Fibroblast of mammary gland (primary cell): Measurements from ENCODE around the gene GGPS1.
"Not testable (repeated sequence)": the region's sequence is repeated elsewhere in the genome, so short reads cannot be mapped to it uniquely, and the experiment has no call there.

Experiments
- DNase-seq: peaks from one replicate; pipeline ENCODE4 v3.0.0-alpha.2; 2010; ENCODE audit warnings: low read depth
- H3K4me3 ChIP-seq: 2 replicates; pipeline ENCODE4 v1.5.1; 2011; ENCODE audit warnings: low read depth, mild to moderate bottlenecking, low read length, moderate library complexity; ENCODE audit not compliant: control insufficient read depth
- CTCF ChIP-seq: conservative IDR thresholded peaks from 2 replicates; pipeline ENCODE4 v1.5.1; 2011; ENCODE audit warnings: low read depth, low read length, inconsistent platforms; ENCODE audit not compliant: control insufficient read depth, insufficient read depth

GGPS1 gene

GRCh38 chr1:235304549-235305451 is 23.6 kb upstream of the GGPS1 start:
- no peak for TF ChIP-seq CTCF
- H3K4me3 ChIP-seq, result no peak overlapping the region
- no peak for DNase-seq

GRCh38 chr1:235307158-235308124 is 20.9 kb upstream of the GGPS1 start:
- peak; percentile 76 for DNase-seq
- no peak for TF ChIP-seq CTCF
- H3K4me3 ChIP-seq, result no peak overlapping the region

GRCh38 chr1:235309206-235309605 is 19.2 kb upstream of the GGPS1 start:
- not testable (repeated sequence) for H3K4me3 ChIP-seq, DNase-seq

- no peak overlapping the region for H3K4me3 ChIP-seq
- no peak for TF ChIP-seq CTCF
- DNase-seq, result no peak
Measured at GRCh38 chr1:235313262-235313661, 15.1 kb upstream of the GGPS1 start.

- no peak overlapping the region for H3K4me3 ChIP-seq
- DNase-seq, result peak; percentile 48
- no peak for TF ChIP-seq CTCF
Measured at GRCh38 chr1:235313931-235314678, 14.3 kb upstream of the GGPS1 start.

GRCh38 chr1:235315173-235315572 is 13.2 kb upstream of the GGPS1 start:
- no peak for DNase-seq
- H3K4me3 ChIP-seq, result no peak overlapping the region
- no peak for TF ChIP-seq CTCF

- DNase-seq, result no peak
- TF ChIP-seq CTCF, result no peak
- no peak overlapping the region for H3K4me3 ChIP-seq
Measured at GRCh38 chr1:235315735-235316134, 12.6 kb upstream of the GGPS1 start.
